ENCODE data around the gene PGC. TPM values are rescaled to one million over a fixed set of nuclear protein-coding genes. Genes with fewer than 3 reads are reported as not detected.

Gene PGC
- total RNA-seq (not detected in 2 replicates), polyA plus RNA-seq (not detected in 2 replicates), polyA minus RNA-seq (not detected in 2 replicates), Bru-seq, nascent RNA (not detected), BruChase-seq, experiment 1, labeled RNA remaining after a 6-hour chase (not detected), BruChase-seq, experiment 2, labeled RNA remaining after a 2-hour chase (not detected)
- polyA plus RNA-seq (2011; cell fraction: cytosol; rRNA removed), result not detected in 2 replicates
- not detected in 2 replicates for polyA plus RNA-seq (2011; cell fraction: nucleus; rRNA removed)
- polyA plus RNA-seq (2012), result not detected in 2 replicates
- not detected for polyA minus RNA-seq (2011; cell fraction: cytosol; rRNA and poly(A)+ RNA removed)
- polyA minus RNA-seq (2011; cell fraction: nucleus; rRNA and poly(A)+ RNA removed), result not detected in 2 replicates
- long read RNA-seq, result 0 reads

DNA sequence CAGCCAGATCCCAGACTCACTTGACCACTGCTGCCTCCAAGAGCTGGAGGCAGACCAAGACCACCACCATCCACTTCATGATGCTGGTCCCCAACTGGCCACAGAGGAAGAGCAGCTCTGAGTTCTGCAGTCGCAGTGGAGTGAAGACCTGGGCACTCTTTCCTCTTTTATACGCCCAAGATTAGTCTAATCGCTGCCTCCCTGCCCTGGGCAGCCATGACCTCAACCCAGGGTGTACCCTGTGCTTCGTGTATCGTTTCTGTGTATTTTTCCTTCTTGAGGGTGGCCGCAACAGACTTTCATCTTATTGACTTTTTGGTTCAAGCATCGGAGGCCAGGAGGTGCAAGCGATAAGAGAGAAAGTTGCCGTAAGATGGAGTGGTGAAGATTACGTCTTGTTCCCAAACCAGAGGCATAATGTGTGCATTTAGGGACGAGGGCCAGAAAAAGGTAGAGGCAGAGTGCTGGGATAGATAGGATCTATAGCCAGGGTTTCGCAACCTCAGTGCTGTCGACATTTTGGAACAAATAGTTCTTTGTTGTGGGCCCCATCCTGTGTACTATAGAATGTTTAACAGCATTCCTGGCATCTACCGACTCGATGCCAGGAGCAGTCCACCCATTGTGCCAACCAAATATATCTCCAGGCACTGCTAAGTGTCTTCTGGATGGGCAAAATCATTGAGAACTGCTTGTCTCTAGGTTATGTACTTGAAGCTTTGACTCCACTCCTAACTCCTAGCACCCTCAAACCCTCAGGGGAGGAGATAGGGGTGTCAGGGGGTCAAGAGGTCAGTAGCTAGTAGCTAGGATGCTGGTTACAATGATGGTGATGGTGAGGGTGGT is at the start of gene PGC:
Gene PGC, minus strand, starts transcription at position 142 of the 846 bp plus-strand sequence. Its CDS starts 63 bp downstream, at position 79.
- H3K4me1 ChIP-seq (ENCODE audit: control insufficient read depth, extremely low read depth, insufficient read depth, low read length), result no peaks in the 10 kb centered on the region
- intact Hi-C loops (cut with micrococcal nuclease) (no loop called here), dilution Hi-C loops (cut with MboI; ENCODE audit: extremely low pct_ligation_motif_present, low sequenced_read_pairs) (no loop called here)
- H3K9me1 ChIP-seq (replicated peaks; ENCODE audit: control insufficient read depth, extremely low read depth, insufficient read depth, low read length), result no peaks in the 10 kb centered on the region
- no TSS peak for BruUV-seq (replicated peaks)
- no peak within 1 kb of the TSS for H3K27ac ChIP-seq (ENCODE audit: insufficient read depth, low read depth, low read length)
- POLR2A ChIA-PET, result no interaction called here
- CTCF ChIA-PET, result no interaction called here
- no peak for TF ChIP-seq MYC (IDR thresholded peaks at IDR 0.05; ENCODE audit: low read depth, low read length)
- TF ChIP-seq, protein P1, sequence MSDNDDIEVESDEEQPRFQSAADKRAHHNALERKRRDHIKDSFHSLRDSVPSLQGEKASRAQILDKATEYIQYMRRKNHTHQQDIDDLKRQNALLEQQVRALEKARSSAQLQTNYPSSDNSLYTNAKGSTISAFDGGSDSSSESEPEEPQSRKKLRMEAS (IDR thresholded peaks at IDR 0.05; ENCODE audit: insufficient read depth, insufficient read length), result no peak
- no peak for TF ChIP-seq FOS (IDR thresholded peaks at IDR 0.05; ENCODE audit: borderline replicate concordance, insufficient read depth, low read length)
- TF ChIP-seq EZH2 (IDR thresholded peaks at IDR 0.05; ENCODE audit: borderline replicate concordance, low read depth, low read length, severe bottlenecking), result no peak
- TF ChIP-seq JUN (IDR thresholded peaks at IDR 0.05; ENCODE audit: borderline replicate concordance, insufficient read depth, insufficient read length, low read depth), result no peak
- no peak for TF ChIP-seq POLR2AphosphoS5 (IDR thresholded peaks at IDR 0.05; ENCODE audit: insufficient read depth, low read depth, low read length)
- TF ChIP-seq GATA2 (IDR thresholded peaks at IDR 0.05; ENCODE audit: insufficient read depth, insufficient read length, low read depth, low read length), result no peak
- TF ChIP-seq, protein P2, sequence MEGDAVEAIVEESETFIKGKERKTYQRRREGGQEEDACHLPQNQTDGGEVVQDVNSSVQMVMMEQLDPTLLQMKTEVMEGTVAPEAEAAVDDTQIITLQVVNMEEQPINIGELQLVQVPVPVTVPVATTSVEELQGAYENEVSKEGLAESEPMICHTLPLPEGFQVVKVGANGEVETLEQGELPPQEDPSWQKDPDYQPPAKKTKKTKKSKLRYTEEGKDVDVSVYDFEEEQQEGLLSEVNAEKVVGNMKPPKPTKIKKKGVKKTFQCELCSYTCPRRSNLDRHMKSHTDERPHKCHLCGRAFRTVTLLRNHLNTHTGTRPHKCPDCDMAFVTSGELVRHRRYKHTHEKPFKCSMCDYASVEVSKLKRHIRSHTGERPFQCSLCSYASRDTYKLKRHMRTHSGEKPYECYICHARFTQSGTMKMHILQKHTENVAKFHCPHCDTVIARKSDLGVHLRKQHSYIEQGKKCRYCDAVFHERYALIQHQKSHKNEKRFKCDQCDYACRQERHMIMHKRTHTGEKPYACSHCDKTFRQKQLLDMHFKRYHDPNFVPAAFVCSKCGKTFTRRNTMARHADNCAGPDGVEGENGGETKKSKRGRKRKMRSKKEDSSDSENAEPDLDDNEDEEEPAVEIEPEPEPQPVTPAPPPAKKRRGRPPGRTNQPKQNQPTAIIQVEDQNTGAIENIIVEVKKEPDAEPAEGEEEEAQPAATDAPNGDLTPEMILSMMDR (IDR thresholded peaks at IDR 0.05; ENCODE audit: extremely low read depth in 1 of 2, insufficient read depth in 1 of 2, low read depth in 1 of 2, low read length in 2 of 2), result no peak
- TF ChIP-seq POLR2A (IDR thresholded peaks at IDR 0.05; ENCODE audit: low read depth, low read length), result no peak
- no peak within 1 kb of the TSS for H3K9ac ChIP-seq (replicated peaks; ENCODE audit: extremely low read depth, insufficient read depth, low read length)
- H3K9me3 ChIP-seq (replicated peaks; ENCODE audit: control insufficient read depth, insufficient read depth, low read length), result no peaks in the 10 kb centered on the region
- H3K36me3 ChIP-seq (ENCODE audit: control insufficient read depth in 2 of 2, extremely low read depth in 1 of 2, insufficient read depth in 2 of 2, low read length in 2 of 2), result no peaks in the 10 kb centered on the region
- H4K20me1 ChIP-seq (replicated peaks; ENCODE audit: control insufficient read depth, extremely low read depth, insufficient read depth, low read length), result no peaks in the 10 kb centered on the region
- no peak within 1 kb of the TSS for H3K4me3 ChIP-seq (replicated peaks in 1 of 3; ENCODE audit: insufficient read depth in 1 of 3, low read depth in 1 of 3, low read length in 3 of 3)
- no peak within 1 kb of the TSS for H3K4me2 ChIP-seq (ENCODE audit: insufficient read depth, low read length)
- no peaks in the 10 kb centered on the region for H3K79me2 ChIP-seq (ENCODE audit: control insufficient read depth, insufficient read depth, low read length)
- DNase-seq (ENCODE audit: low read depth, low spot score) (no peak), FAIRE-seq (no peak)
- H3K27me3 ChIP-seq (ENCODE audit: control insufficient read depth in 2 of 2, insufficient read depth in 2 of 2, low read length in 2 of 2), result peaks cover 0 to 3% of the 10 kb centered on the region in 2 experiments
- H2AFZ ChIP-seq (ENCODE audit: low read depth, low read length), result no peak within 1 kb of the TSS

Data from endothelial cell of umbilical vein (primary cell).